ENCODE results near the gene STIL. TPM values are rescaled to one million over a fixed set of nuclear protein-coding genes. Genes with fewer than 3 reads are reported as not detected.

STIL gene
- total RNA-seq, 1 experiment from 2014 or later, result 29.7 TPM

DNA sequence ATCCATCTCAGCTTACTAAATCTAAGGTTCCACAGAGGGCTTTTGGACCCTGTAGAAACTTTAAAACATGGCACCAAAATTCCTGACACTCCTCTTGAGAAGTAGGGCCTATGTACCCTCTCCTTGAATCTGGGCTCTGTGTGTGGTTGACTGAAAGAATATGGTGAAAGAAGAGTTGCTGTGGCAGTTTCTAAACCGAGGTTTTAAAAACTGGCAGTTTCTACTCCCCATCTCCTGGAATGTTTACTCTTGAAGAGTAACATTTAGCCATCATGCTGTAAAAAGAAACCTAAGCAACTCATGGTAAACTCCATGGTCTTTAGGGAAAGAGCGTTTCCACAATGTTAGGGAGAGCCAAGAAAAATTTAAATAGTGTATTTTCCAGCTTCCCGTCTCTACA, 15.0 kb upstream of the STIL start:
- POLR2A ChIA-PET, result no interaction called here
- CTCF ChIA-PET, result no interaction called here
- TF ChIP-seq ATF3 (CRISPR knock-in tag; conservative IDR thresholded peaks at IDR 0.05) (no peak), ZMAT4 (CRISPR knock-in tag; IDR thresholded peaks at IDR 0.05) (no peak), ZNF232 (CRISPR knock-in tag; IDR thresholded peaks at IDR 0.05) (no peak), ZNF317 (CRISPR knock-in tag; IDR thresholded peaks at IDR 0.05; ENCODE audit: borderline replicate concordance, low read depth) (no peak), PREB (CRISPR knock-in tag; IDR thresholded peaks at IDR 0.05; ENCODE audit: borderline replicate concordance) (no peak), ATF6 (CRISPR knock-in tag; IDR thresholded peaks at IDR 0.05) (no peak), ZNF416 (CRISPR knock-in tag; IDR thresholded peaks at IDR 0.05) (no peak)
- TF ChIP-seq, protein P1, sequence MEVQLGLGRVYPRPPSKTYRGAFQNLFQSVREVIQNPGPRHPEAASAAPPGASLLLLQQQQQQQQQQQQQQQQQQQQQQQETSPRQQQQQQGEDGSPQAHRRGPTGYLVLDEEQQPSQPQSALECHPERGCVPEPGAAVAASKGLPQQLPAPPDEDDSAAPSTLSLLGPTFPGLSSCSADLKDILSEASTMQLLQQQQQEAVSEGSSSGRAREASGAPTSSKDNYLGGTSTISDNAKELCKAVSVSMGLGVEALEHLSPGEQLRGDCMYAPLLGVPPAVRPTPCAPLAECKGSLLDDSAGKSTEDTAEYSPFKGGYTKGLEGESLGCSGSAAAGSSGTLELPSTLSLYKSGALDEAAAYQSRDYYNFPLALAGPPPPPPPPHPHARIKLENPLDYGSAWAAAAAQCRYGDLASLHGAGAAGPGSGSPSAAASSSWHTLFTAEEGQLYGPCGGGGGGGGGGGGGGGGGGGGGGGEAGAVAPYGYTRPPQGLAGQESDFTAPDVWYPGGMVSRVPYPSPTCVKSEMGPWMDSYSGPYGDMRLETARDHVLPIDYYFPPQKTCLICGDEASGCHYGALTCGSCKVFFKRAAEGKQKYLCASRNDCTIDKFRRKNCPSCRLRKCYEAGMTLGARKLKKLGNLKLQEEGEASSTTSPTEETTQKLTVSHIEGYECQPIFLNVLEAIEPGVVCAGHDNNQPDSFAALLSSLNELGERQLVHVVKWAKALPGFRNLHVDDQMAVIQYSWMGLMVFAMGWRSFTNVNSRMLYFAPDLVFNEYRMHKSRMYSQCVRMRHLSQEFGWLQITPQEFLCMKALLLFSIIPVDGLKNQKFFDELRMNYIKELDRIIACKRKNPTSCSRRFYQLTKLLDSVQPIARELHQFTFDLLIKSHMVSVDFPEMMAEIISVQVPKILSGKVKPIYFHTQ (CRISPR knock-in tag; IDR thresholded peaks at IDR 0.05), result no peak

DNA sequence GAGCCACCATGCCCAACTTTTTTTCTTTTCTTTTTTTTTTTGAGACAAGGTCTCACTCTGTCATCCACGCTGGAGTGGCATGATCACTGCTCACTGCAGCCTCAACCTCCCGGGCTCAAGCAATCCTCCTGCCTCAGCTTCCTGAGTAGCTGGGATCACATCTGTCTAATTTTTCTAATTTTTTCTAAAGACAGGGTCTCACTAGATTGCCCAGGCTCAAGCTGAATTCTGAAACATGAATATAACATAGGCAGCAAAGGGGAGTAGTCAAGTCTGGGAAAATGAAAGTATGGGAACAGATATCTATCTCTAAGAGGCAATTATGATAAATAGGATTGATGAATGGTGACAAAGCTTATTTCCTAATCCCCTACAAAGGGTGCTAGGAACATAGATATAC, 12.3 kb upstream of the STIL start:
- Mint-ChIP-seq H3K9me3 (no peaks in the 10 kb centered on the region), H3K27me3 (ENCODE audit: low read depth) (no peaks in the 10 kb centered on the region), H3K4me3 (no peak overlapping the region), H3K4me1 (no peaks in the 10 kb centered on the region), H3K27ac (no peak overlapping the region), H3K36me3 (no peaks in the 10 kb centered on the region)
- ATAC-seq, result no peak
- ChIA-PET CTCF (no interaction called here), POLR2A (no interaction called here)
- no peak for DNase-seq (ENCODE audit: low spot score)
- TF ChIP-seq JAZF1 (CRISPR knock-in tag; IDR thresholded peaks at IDR 0.05) (no peak), GRHL2 (CRISPR knock-in tag; IDR thresholded peaks at IDR 0.05; ENCODE audit: insufficient replicate concordance, severe bottlenecking) (no peak), ZNF317 (CRISPR knock-in tag; IDR thresholded peaks at IDR 0.05; ENCODE audit: borderline replicate concordance, low read depth) (no peak), ZNF281 (CRISPR knock-in tag; IDR thresholded peaks at IDR 0.05) (no peak), NFYB (CRISPR knock-in tag; conservative IDR thresholded peaks at IDR 0.05; ENCODE audit: low read depth) (no peak)
- TF ChIP-seq, protein P2, sequence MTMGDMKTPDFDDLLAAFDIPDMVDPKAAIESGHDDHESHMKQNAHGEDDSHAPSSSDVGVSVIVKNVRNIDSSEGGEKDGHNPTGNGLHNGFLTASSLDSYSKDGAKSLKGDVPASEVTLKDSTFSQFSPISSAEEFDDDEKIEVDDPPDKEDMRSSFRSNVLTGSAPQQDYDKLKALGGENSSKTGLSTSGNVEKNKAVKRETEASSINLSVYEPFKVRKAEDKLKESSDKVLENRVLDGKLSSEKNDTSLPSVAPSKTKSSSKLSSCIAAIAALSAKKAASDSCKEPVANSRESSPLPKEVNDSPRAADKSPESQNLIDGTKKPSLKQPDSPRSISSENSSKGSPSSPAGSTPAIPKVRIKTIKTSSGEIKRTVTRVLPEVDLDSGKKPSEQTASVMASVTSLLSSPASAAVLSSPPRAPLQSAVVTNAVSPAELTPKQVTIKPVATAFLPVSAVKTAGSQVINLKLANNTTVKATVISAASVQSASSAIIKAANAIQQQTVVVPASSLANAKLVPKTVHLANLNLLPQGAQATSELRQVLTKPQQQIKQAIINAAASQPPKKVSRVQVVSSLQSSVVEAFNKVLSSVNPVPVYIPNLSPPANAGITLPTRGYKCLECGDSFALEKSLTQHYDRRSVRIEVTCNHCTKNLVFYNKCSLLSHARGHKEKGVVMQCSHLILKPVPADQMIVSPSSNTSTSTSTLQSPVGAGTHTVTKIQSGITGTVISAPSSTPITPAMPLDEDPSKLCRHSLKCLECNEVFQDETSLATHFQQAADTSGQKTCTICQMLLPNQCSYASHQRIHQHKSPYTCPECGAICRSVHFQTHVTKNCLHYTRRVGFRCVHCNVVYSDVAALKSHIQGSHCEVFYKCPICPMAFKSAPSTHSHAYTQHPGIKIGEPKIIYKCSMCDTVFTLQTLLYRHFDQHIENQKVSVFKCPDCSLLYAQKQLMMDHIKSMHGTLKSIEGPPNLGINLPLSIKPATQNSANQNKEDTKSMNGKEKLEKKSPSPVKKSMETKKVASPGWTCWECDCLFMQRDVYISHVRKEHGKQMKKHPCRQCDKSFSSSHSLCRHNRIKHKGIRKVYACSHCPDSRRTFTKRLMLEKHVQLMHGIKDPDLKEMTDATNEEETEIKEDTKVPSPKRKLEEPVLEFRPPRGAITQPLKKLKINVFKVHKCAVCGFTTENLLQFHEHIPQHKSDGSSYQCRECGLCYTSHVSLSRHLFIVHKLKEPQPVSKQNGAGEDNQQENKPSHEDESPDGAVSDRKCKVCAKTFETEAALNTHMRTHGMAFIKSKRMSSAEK (CRISPR knock-in tag; IDR thresholded peaks at IDR 0.05; ENCODE audit: borderline replicate concordance), result no peak
- TF ChIP-seq, protein P3, sequence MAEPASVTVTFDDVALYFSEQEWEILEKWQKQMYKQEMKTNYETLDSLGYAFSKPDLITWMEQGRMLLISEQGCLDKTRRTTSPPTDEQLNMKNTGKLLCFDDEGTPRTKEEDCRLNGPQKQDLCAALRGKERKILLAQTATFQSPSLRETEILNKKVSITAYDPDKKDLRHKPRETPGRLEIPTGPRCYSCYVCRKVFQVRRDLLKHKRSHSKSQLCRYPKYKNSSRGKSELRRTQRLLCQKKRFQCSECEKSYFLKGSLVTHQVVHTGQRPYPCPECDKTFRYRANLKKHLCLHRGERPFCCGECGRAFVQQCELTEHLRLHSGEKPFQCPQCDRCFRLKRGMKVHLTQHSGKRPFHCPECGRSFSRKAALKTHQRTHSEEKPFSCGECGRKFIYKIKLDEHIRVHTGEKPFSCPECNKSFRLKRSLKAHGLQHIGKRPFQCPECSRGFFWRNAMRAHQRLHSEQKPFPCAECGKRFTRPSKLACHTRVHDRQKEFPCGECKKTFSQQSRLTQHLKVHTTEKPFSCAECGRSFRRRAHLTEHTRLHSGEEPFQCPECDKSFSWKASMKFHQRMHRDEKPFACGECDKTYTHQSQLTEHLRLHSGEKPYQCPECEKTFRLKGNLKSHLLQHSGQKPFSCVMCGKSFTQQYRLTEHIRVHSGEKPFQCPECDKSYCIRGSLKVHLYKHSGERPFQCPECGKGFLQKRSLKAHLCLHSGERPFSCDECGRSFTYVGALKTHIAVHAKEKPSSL (CRISPR knock-in tag; conservative IDR thresholded peaks at IDR 0.05), result no peak
- TF ChIP-seq, protein P4, sequence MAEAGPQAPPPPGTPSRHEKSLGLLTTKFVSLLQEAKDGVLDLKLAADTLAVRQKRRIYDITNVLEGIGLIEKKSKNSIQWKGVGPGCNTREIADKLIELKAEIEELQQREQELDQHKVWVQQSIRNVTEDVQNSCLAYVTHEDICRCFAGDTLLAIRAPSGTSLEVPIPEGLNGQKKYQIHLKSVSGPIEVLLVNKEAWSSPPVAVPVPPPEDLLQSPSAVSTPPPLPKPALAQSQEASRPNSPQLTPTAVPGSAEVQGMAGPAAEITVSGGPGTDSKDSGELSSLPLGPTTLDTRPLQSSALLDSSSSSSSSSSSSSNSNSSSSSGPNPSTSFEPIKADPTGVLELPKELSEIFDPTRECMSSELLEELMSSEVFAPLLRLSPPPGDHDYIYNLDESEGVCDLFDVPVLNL (CRISPR knock-in tag; IDR thresholded peaks at IDR 0.05; ENCODE audit: borderline replicate concordance, low read depth), result no peak

More for the DNA sequence above, 15.0 kb upstream of the STIL start:
- DNase-seq (ENCODE audit: low spot score) (no peak), ATAC-seq (no peak)
- no peaks in the 10 kb centered on the region for H3K4me1 Mint-ChIP-seq
- peak overlapping the region; percentile 36; the same call in 1 of the 2 replicates for H3K27ac Mint-ChIP-seq
- H3K27me3 Mint-ChIP-seq (ENCODE audit: low read depth), result no peaks in the 10 kb centered on the region
- no peak overlapping the region for H3K4me3 Mint-ChIP-seq
- no peaks in the 10 kb centered on the region for H3K9me3 Mint-ChIP-seq
- H3K36me3 Mint-ChIP-seq, result no peaks in the 10 kb centered on the region
